Spinal cord (tissue), 10 donors: ENCODE data around the gene EMILIN2. TPM values are rescaled to one million over a fixed set of nuclear protein-coding genes. Genes with fewer than 3 reads are reported as not detected.
A peak's percentile ranks its signal among the peaks of the same experiment; 100 is the strongest.
"Not testable (repeated sequence)": the region's sequence is repeated elsewhere in the genome, so short reads cannot be mapped to it uniquely, and the experiment has no call there.

ENCODE experiments used
- DNase-seq, 6 donors: peaks; one replicate each; pipeline versions ENCODE4 v3.0.0 to v3.0.0-alpha.2; 2013 to 2015; ENCODE audit warnings: low spot score in 6 of 6, low read depth in 4 of 6
- H3K27ac ChIP-seq: one replicate; pipeline ENCODE4 v1.5.1; 2013; ENCODE audit warnings: low read depth, low read length, control low read depth
- H3K27me3 ChIP-seq: one replicate; pipeline ENCODE4 v1.6.1; 2013; ENCODE audit warnings: low read length; ENCODE audit not compliant: control insufficient read depth, insufficient read depth
- H3K36me3 ChIP-seq: one replicate; pipeline ENCODE4 v1.6.1; 2013; ENCODE audit warnings: low read length; ENCODE audit not compliant: control insufficient read depth, insufficient read depth
- H3K4me1 ChIP-seq: one replicate; pipeline ENCODE4 v1.6.1; 2013; ENCODE audit warnings: low read length; ENCODE audit not compliant: control insufficient read depth, insufficient read depth
- H3K4me3 ChIP-seq: one replicate; pipeline ENCODE4 v1.5.1; 2013; ENCODE audit warnings: low read depth, low read length, control low read depth
- H3K9me3 ChIP-seq: one replicate; pipeline ENCODE4 v1.6.1; 2013; ENCODE audit warnings: low read length; ENCODE audit not compliant: control insufficient read depth, insufficient read depth
- WGBS: methylation state at CpG from one replicate; pipeline ENCODE4 v1.1.5; 2013; ENCODE audit warnings: missing lambda C conversion rate; ENCODE audit not compliant: insufficient coverage; 5-methylcytosine and 5-hydroxymethylcytosine counted together
- polyA plus RNA-seq, 2 donors: library from polyadenylated mRNA; unstranded; fragments of 120-200 nt; gene quantifications; one replicate each; pipeline ENCODE4 v1.2.1, GENCODE V29; 2013; ENCODE audit not compliant: insufficient read length in 2 of 2
- total RNA-seq, 2 donors: library from RNA; depleted of rRNA in 1 of 2; stranded (reverse); fragments of 120-200 nt in 1 of 2; fragments of >200 nt in 1 of 2; gene quantifications; one replicate each; pipeline versions ENCODE4 v1.2.3 to v1.2.4, GENCODE V29; 2013 to 2014
- donor health status: healthy.

Gene EMILIN2
- total and polyA plus RNA-seq, 4 donors = 5.6 to 20.1 (median 12.0) TPM

- H3K27ac ChIP-seq = no peak overlapping the region
- WGBS = 92% methylated on average over 4 of the region's 8 CpGs
- no peak overlapping the region for H3K4me3 ChIP-seq
- peaks cover 5% of the 10 kb centered on the region for H3K27me3 ChIP-seq
- H3K4me1 ChIP-seq = no peaks in the 10 kb centered on the region
- no peak for DNase-seq
- no peaks in the 10 kb centered on the region for H3K36me3 ChIP-seq
- H3K9me3 ChIP-seq = no peaks in the 10 kb centered on the region
These were observed 7.6 kb upstream of the EMILIN2 start for GRCh38 chr18:2839202-2839601.

GRCh38 chr18:2840521-2840920 is 6.3 kb upstream of the EMILIN2 start:
- Histone ChIP-seq H3K4me1 (no peaks in the 10 kb centered on the region), H3K36me3 (no peaks in the 10 kb centered on the region), H3K27me3 (peaks cover 16% of the 10 kb centered on the region), H3K27ac (no peak overlapping the region), H3K9me3 (no peaks in the 10 kb centered on the region), H3K4me3 (no peak overlapping the region)
- DNase-seq = no peak
- WGBS = no CpG with 5 or more reads among the region's 1 CpG

- Histone ChIP-seq H3K9me3 (no peaks in the 10 kb centered on the region), H3K4me3 (no peak overlapping the region), H3K27ac (no peak overlapping the region), H3K4me1 (peaks cover 19% of the 10 kb centered on the region), H3K36me3 (no peaks in the 10 kb centered on the region), H3K27me3 (peaks cover 39% of the 10 kb centered on the region)
- no peak for DNase-seq
- 100% methylated on average over 1 of the region's 6 CpGs for WGBS
These were observed 3.7 kb upstream of the EMILIN2 start for GRCh38 chr18:2843146-2843545.

GRCh38 chr18:2845172-2845571 is 1.6 kb upstream of the EMILIN2 start:
- Histone ChIP-seq H3K9me3 (no peaks in the 10 kb centered on the region), H3K4me3 (no peak overlapping the region), H3K27ac (no peak overlapping the region), H3K4me1 (peaks cover 19% of the 10 kb centered on the region), H3K27me3 (peaks cover 54% of the 10 kb centered on the region), H3K36me3 (no peaks in the 10 kb centered on the region)
- DNase-seq = no peak
- 93% methylated on average over 2 of the region's 4 CpGs for WGBS

GRCh38 chr18:2847317-2848246 is 776 bp downstream of the EMILIN2 start:
- no peaks in the 10 kb centered on the region for H3K9me3 ChIP-seq
- no peaks in the 10 kb centered on the region for H3K36me3 ChIP-seq
- H3K27ac ChIP-seq = peak overlapping the region; percentile 69
- DNase-seq = peak in 2 of 6 donors; percentile 17 to 44
- peak overlapping the region; percentile 44 for H3K4me3 ChIP-seq
- peaks cover 19% of the 10 kb centered on the region for H3K4me1 ChIP-seq
- WGBS = under 1% methylated on average over 58 of the region's 80 CpGs
- H3K27me3 ChIP-seq = peaks cover 59% of the 10 kb centered on the region

GRCh38 chr18:2848247-2849246 is 1.7 kb downstream of the EMILIN2 start:
- H3K36me3 ChIP-seq = no peaks in the 10 kb centered on the region
- peak overlapping the region; percentile 44 for H3K4me3 ChIP-seq
- no peaks in the 10 kb centered on the region for H3K9me3 ChIP-seq
- peak in 2 of 6 donors; percentile 19 to 41 for DNase-seq
- peaks cover 19% of the 10 kb centered on the region for H3K4me1 ChIP-seq
- peak overlapping the region; percentile 1 for H3K27ac ChIP-seq
- H3K27me3 ChIP-seq = peaks cover 57% of the 10 kb centered on the region
- 40% methylated on average over 4 of the region's 17 CpGs for whole genome bisulfite sequencing

GRCh38 chr18:2850816-2851215 is 4.0 kb downstream of the EMILIN2 start:
- peaks cover 41% of the 10 kb centered on the region for H3K27me3 ChIP-seq
- H3K4me1 ChIP-seq = peaks cover 19% of the 10 kb centered on the region
- no peak overlapping the region for H3K27ac ChIP-seq
- DNase-seq = no peak
- no CpG with 5 or more reads among the region's 2 CpGs for WGBS
- H3K9me3 ChIP-seq = no peaks in the 10 kb centered on the region
- H3K36me3 ChIP-seq = no peaks in the 10 kb centered on the region
- no peak overlapping the region for H3K4me3 ChIP-seq

- Histone ChIP-seq H3K4me3 (no peak overlapping the region), H3K4me1 (peaks cover 12% of the 10 kb centered on the region), H3K27me3 (peaks cover 31% of the 10 kb centered on the region), H3K27ac (no peak overlapping the region), H3K36me3 (no peaks in the 10 kb centered on the region), H3K9me3 (no peaks in the 10 kb centered on the region)
- DNase-seq = no peak
- WGBS = no CpG with 5 or more reads among the region's 8 CpGs
These were observed 5.0 kb downstream of the EMILIN2 start for GRCh38 chr18:2851771-2852170.

GRCh38 chr18:2852460-2852859 is 5.7 kb downstream of the EMILIN2 start:
- H3K36me3 ChIP-seq, H3K9me3 ChIP-seq, H3K4me3 ChIP-seq, DNase-seq, H3K4me1 ChIP-seq, H3K27ac ChIP-seq: not testable (repeated sequence)
- WGBS = 95% methylated on average over 10 of the region's 12 CpGs
- H3K27me3 ChIP-seq = peaks cover 26% of the 10 kb centered on the region
